ENCODE measurements around the gene IPCEF1. TPM values are rescaled to one million over a fixed set of nuclear protein-coding genes. Genes with fewer than 3 reads are reported as not detected.

The IPCEF1 gene
- total RNA-seq, 3 donors from 2014 or later = 1.8 to 3.4 (median 2.3) TPM

- H3K36me3 ChIP-seq (ENCODE audit: low read depth) = no peaks in the 10 kb centered on the region
- H3K4me3 ChIP-seq = no peak overlapping the region
- no peak for ATAC-seq
- H3K9me3 ChIP-seq = no peaks in the 10 kb centered on the region
- peaks cover 7% of the 10 kb centered on the region for H3K4me1 ChIP-seq (ENCODE audit: low read depth)
- no peak for DNase-seq
- intact Hi-C loops (cut with DNase I, micrococcal nuclease) = no loop called here
- TF ChIP-seq CTCF (IDR thresholded peaks at IDR 0.05) = no peak
Measured at GRCh38 chr6:154251116-154251515, 105.5 kb downstream of the IPCEF1 start.

- H3K36me3 ChIP-seq (ENCODE audit: low read depth) = no peaks in the 10 kb centered on the region
- ATAC-seq (peak; percentile 62), DNase-seq (no peak)
- H3K4me1 ChIP-seq (ENCODE audit: low read depth) = peaks cover 7% of the 10 kb centered on the region
- TF ChIP-seq CTCF (IDR thresholded peaks at IDR 0.05) = no peak
- no peak overlapping the region for H3K4me3 ChIP-seq
- no peaks in the 10 kb centered on the region for H3K9me3 ChIP-seq
- intact Hi-C loops (cut with DNase I, micrococcal nuclease) = no loop called here
Measured at GRCh38 chr6:154249499-154250298, 106.9 kb downstream of the IPCEF1 start.

GRCh38 chr6:154247119-154247861 lies 109.3 kb downstream of the IPCEF1 start:
- no peaks in the 10 kb centered on the region for H3K9me3 ChIP-seq
- DNase-seq (no peak), ATAC-seq (peak; percentile 68)
- peaks cover 7% of the 10 kb centered on the region for H3K4me1 ChIP-seq (ENCODE audit: low read depth)
- H3K36me3 ChIP-seq (ENCODE audit: low read depth) = no peaks in the 10 kb centered on the region
- TF ChIP-seq CTCF (IDR thresholded peaks at IDR 0.05) = no peak
- no peak overlapping the region for H3K4me3 ChIP-seq
- intact Hi-C loops (cut with DNase I, micrococcal nuclease) = no loop called here

GRCh38 chr6:154246723-154247118 lies 109.9 kb downstream of the IPCEF1 start:
- no peak for DNase-seq
- TF ChIP-seq CTCF (IDR thresholded peaks at IDR 0.05) = no peak
- Histone ChIP-seq H3K4me1 (ENCODE audit: low read depth) (peaks cover 7% of the 10 kb centered on the region), H3K36me3 (ENCODE audit: low read depth) (no peaks in the 10 kb centered on the region), H3K9me3 (no peaks in the 10 kb centered on the region), H3K4me3 (no peak overlapping the region)
- intact Hi-C loops (cut with DNase I, micrococcal nuclease) = no loop called here
- ATAC-seq = no peak

GRCh38 chr6:154245506-154245905 lies 111.1 kb downstream of the IPCEF1 start:
- H3K36me3 ChIP-seq (ENCODE audit: low read depth) = no peaks in the 10 kb centered on the region
- intact Hi-C loops (cut with DNase I, micrococcal nuclease) = no loop called here
- no peak overlapping the region for H3K4me3 ChIP-seq
- no peak for TF ChIP-seq CTCF (IDR thresholded peaks at IDR 0.05)
- DNase-seq (no peak), ATAC-seq (peak; percentile 7)
- H3K9me3 ChIP-seq = no peaks in the 10 kb centered on the region
- H3K4me1 ChIP-seq (ENCODE audit: low read depth) = peaks cover 7% of the 10 kb centered on the region
